ENCODE measurements around the gene DDX41.

The DDX41 gene

DNA sequence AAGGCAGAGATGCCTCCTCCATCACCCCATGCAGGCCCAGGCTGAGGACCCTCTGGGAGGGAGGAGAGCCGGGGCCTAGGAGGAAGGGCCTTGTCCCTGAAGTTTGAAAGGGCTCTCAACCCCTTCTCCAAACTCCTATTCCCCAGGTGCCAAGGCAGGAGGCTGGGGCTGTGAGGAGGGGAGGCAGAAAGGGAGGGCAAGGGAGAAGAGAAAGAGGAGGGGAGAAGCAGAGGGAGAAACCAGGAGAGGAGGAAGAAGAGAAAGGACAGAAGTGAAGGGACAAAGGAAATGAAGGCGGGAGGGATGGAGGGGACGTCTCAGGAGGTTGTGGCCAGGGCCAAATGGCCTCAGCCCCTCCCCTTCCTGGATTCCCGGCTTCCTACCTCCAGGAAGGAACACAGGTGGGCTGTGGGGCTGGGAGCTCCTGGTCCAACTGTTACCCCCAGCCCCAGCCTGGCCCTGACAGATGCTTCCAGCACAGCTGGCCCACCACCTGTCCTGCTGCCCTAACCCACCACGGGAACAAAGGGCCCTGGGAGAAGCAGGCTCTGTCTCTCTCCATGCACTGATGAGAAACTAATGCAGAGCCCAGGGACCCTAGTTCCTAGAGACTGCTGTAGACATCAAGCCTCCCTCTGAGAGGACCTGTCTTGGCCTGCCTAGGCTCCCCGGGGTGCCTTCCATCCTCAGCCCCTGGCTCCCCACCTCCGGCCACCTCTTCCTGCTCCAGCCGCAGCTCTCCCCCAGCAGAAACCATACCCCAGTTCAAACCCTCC lies 46.8 kb downstream of the DDX41 start:
- no peak overlapping the region for H3K4me3 ChIP-seq (ENCODE audit: low read length)
- no peak for DNase-seq (ENCODE audit: low read depth)
- no peak for TF ChIP-seq CTCF (conservative IDR thresholded peaks at IDR 0.05; ENCODE audit: low read length)

- no peak overlapping the region for H3K4me3 ChIP-seq (ENCODE audit: low read length)
- peak; percentile 78 for DNase-seq (ENCODE audit: low read depth)
- no peak for TF ChIP-seq CTCF (conservative IDR thresholded peaks at IDR 0.05; ENCODE audit: low read length)
These were observed 47.8 kb downstream of the DDX41 start for GRCh38 chr5:177468685-177469628.

DNA sequence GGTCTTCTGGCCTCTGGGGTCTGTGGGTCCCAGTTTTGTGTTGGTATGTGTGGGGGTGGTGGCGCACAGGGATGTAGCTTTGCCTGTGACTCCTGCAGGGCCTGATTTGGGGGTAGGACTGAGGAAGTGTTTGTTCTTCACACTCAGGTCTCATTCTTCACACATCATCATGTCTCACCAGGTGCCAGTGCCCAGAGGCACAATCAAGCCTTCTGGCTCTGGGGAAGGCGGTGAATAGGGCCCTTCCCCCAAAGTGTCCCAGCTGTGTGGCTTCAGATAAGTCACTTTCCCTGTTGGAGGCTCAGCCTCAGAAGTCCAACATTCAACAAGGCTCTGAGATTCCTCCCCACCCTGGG lies 48.5 kb downstream of the DDX41 start:
- no peak for TF ChIP-seq CTCF (conservative IDR thresholded peaks at IDR 0.05; ENCODE audit: low read length)
- DNase-seq (ENCODE audit: low read depth) = no peak
- no peak overlapping the region for H3K4me3 ChIP-seq (ENCODE audit: low read length)

DNA sequence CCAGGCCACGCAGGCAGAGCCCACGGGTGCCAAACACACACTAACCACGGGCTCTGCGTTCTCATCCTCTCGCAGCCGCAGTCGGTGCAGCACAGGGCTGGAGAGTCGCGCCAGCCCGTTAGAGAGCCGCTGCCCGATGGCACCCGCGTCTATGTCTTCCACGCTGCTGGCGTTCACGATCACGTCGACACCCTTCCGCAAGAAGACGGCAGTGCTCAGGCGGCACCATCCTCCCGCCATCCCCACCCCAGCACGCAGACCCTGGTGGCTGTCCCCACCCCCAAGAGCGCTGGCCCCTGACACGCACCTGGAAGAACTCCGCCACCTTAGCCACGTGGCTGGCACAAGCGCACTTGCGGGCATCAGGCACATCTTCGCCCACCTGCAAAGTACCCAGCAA lies 49.3 kb downstream of the DDX41 start:
- no peak for TF ChIP-seq CTCF (conservative IDR thresholded peaks at IDR 0.05; ENCODE audit: low read length)
- no peak overlapping the region for H3K4me3 ChIP-seq (ENCODE audit: low read length)
- DNase-seq (ENCODE audit: low read depth) = no peak

GRCh38 chr5:177466861-177467260 lies 49.9 kb downstream of the DDX41 start:
- no peak for TF ChIP-seq CTCF (conservative IDR thresholded peaks at IDR 0.05; ENCODE audit: low read length)
- no peak for DNase-seq (ENCODE audit: low read depth)
- no peak overlapping the region for H3K4me3 ChIP-seq (ENCODE audit: low read length)

- no peak overlapping the region for H3K4me3 ChIP-seq (ENCODE audit: low read length)
- no peak for TF ChIP-seq CTCF (conservative IDR thresholded peaks at IDR 0.05; ENCODE audit: low read length)
- DNase-seq (ENCODE audit: low read depth) = no peak
These were observed 51.7 kb downstream of the DDX41 start for GRCh38 chr5:177465044-177465443.

Data from AG10803 (cell line).